Astrocyte (in vitro differentiated cells and primary cell): Measurements from ENCODE around the gene CTU1. TPM values are rescaled to one million over a fixed set of nuclear protein-coding genes. Genes with fewer than 3 reads are reported as not detected.

Experiments used
- DNase-seq: peaks from one replicate; pipeline ENCODE4 v3.0.0-alpha.2; 2010; ENCODE audit warnings: low read depth
- FAIRE-seq: peaks from 2 replicates; lab custom pipeline; 2011; peaks lifted over from hg19 to GRCh38; lab: Jason Lieb, UNC
- H2AFZ ChIP-seq: 2 replicates; pipeline ENCODE4 v1.6.0; 2012; ENCODE audit warnings: low read depth, low read length, inconsistent platforms
- H3K27ac ChIP-seq: 2 replicates; pipeline ENCODE4 v1.5.1; 2011; ENCODE audit warnings: low read depth, low read length, inconsistent platforms
- H3K27me3 ChIP-seq: 2 replicates; pipeline ENCODE4 v1.6.0; 2011; ENCODE audit warnings: low read length, inconsistent platforms; ENCODE audit not compliant: insufficient read depth
- H3K36me3 ChIP-seq: 2 replicates; pipeline ENCODE4 v1.5.1; 2011; ENCODE audit warnings: low read length, inconsistent platforms; ENCODE audit not compliant: insufficient read depth
- H3K4me1 ChIP-seq: 2 replicates; pipeline ENCODE4 v1.5.1; 2011; ENCODE audit warnings: low read length, inconsistent platforms; ENCODE audit not compliant: insufficient read depth
- H3K4me2 ChIP-seq: 2 replicates; pipeline ENCODE4 v1.6.0; 2012; ENCODE audit warnings: low read length, inconsistent platforms
- H3K4me3 ChIP-seq: 2 replicates; pipeline ENCODE4 v1.5.1; 2011; ENCODE audit warnings: low read depth, mild to moderate bottlenecking, low read length, inconsistent platforms; ENCODE audit not compliant: insufficient read depth
- H3K79me2 ChIP-seq: 2 replicates; pipeline ENCODE4 v1.6.0; 2012; ENCODE audit warnings: mild to moderate bottlenecking, low read length, inconsistent platforms; ENCODE audit not compliant: insufficient read depth
- H3K9ac ChIP-seq: 2 replicates; pipeline ENCODE4 v1.6.0; 2012; ENCODE audit warnings: mild to moderate bottlenecking, low read length, inconsistent platforms
- H3K9me3 ChIP-seq: 2 replicates; pipeline ENCODE4 v1.5.1; 2012; ENCODE audit warnings: low read depth, mild to moderate bottlenecking, low read length, inconsistent platforms; ENCODE audit not compliant: insufficient read depth
- H4K20me1 ChIP-seq: 2 replicates; pipeline ENCODE4 v1.6.0; 2012; ENCODE audit warnings: low read length, inconsistent platforms; ENCODE audit not compliant: insufficient read depth
- H3K27ac Mint-ChIP-seq: one replicate; pipeline ENCODE4 v1.8.0; 2021; ENCODE audit warnings: mild to moderate bottlenecking, mixed read lengths; ENCODE audit not compliant: unreplicated experiment
- H3K27me3 Mint-ChIP-seq: one replicate; pipeline ENCODE4 v1.8.0; 2021; ENCODE audit warnings: low read depth, mixed read lengths; ENCODE audit not compliant: unreplicated experiment
- H3K36me3 Mint-ChIP-seq: one replicate; pipeline ENCODE4 v1.8.0; 2021; ENCODE audit warnings: low read depth, mixed read lengths; ENCODE audit not compliant: unreplicated experiment
- H3K4me1 Mint-ChIP-seq: one replicate; pipeline ENCODE4 v1.8.0; 2021; ENCODE audit warnings: low read depth, mixed read lengths; ENCODE audit not compliant: unreplicated experiment
- H3K4me3 Mint-ChIP-seq: one replicate; pipeline ENCODE4 v1.8.0; 2021; ENCODE audit warnings: mild to moderate bottlenecking, moderate library complexity, mixed read lengths; ENCODE audit not compliant: unreplicated experiment
- H3K9me3 Mint-ChIP-seq: one replicate; pipeline ENCODE4 v1.8.0; 2021; ENCODE audit warnings: mild to moderate bottlenecking, mixed read lengths; ENCODE audit not compliant: unreplicated experiment
- CTCF ChIP-seq: IDR thresholded peaks from 2 replicates; pipeline ENCODE4 v1.5.1; 2011; ENCODE audit warnings: low read depth, mild to moderate bottlenecking, inconsistent platforms, low read length, moderate library complexity; ENCODE audit not compliant: insufficient read depth
- EZH2 ChIP-seq: IDR thresholded peaks from 2 replicates; pipeline ENCODE4 v1.6.1; 2012; ENCODE audit warnings: mild to moderate bottlenecking, low read length, inconsistent platforms; ENCODE audit not compliant: insufficient read depth
- total RNA-seq: library from RNA; stranded (reverse); gene quantifications from 2 replicates; pipeline ENCODE4 v1.2.1, GENCODE V29; 2021

CTU1 gene
- total RNA-seq, 1 donor from 2014 or later, result 6.4 TPM

GRCh38 chr19:51064534-51065220, 43.5 kb downstream of the CTU1 start, which contains the start of gene KLK13:
TSS of gene KLK13 (minus strand) at chr19:51065092. CDS start at chr19:51065067, 25 bp downstream.
- Mint-ChIP-seq H3K4me3 (peak within 1 kb of the TSS; percentile 66), H3K36me3 (no peaks in the 10 kb centered on the region), H3K9me3 (peaks cover 13% of the 10 kb centered on the region), H3K27me3 (peaks cover 31% of the 10 kb centered on the region), H3K4me1 (no peaks in the 10 kb centered on the region), H3K27ac (no peak within 1 kb of the TSS)
- Histone ChIP-seq H3K9ac (no peak within 1 kb of the TSS), H2AFZ (no peak within 1 kb of the TSS), H3K4me3 (no peak within 1 kb of the TSS), H3K4me2 (no peak within 1 kb of the TSS), H3K79me2 (no peaks in the 10 kb centered on the region), H3K9me3 (no peaks in the 10 kb centered on the region), H3K36me3 (no peaks in the 10 kb centered on the region), H3K27me3 (no peaks in the 10 kb centered on the region), H4K20me1 (no peaks in the 10 kb centered on the region), H3K4me1 (no peaks in the 10 kb centered on the region), H3K27ac (no peak within 1 kb of the TSS)
- no peak for DNase-seq
- FAIRE-seq, result no peak
- TF ChIP-seq CTCF (no peak), EZH2 (no peak)

- Mint-ChIP-seq H3K4me3 (no peak overlapping the region), H3K4me1 (no peaks in the 10 kb centered on the region), H3K27me3 (peaks cover 31% of the 10 kb centered on the region), H3K36me3 (no peaks in the 10 kb centered on the region), H3K27ac (no peak overlapping the region), H3K9me3 (peaks cover 13% of the 10 kb centered on the region)
- DNase-seq, result no peak
- Histone ChIP-seq H3K9me3 (no peaks in the 10 kb centered on the region), H3K27ac (no peak overlapping the region), H3K79me2 (no peaks in the 10 kb centered on the region), H4K20me1 (no peaks in the 10 kb centered on the region), H3K9ac (no peak overlapping the region), H2AFZ (no peak overlapping the region), H3K36me3 (no peaks in the 10 kb centered on the region), H3K4me1 (no peaks in the 10 kb centered on the region), H3K27me3 (no peaks in the 10 kb centered on the region), H3K4me2 (no peak overlapping the region), H3K4me3 (no peak overlapping the region)
- FAIRE-seq, result no peak
- TF ChIP-seq CTCF, result no peak
- TF ChIP-seq EZH2, result no peak
Observed at GRCh38 chr19:51063664-51064063, 44.5 kb downstream of the CTU1 start.

GRCh38 chr19:51060973-51061372, 47.2 kb downstream of the CTU1 start:
- H3K27ac Mint-ChIP-seq, result no peak overlapping the region
- no peaks in the 10 kb centered on the region for H3K36me3 Mint-ChIP-seq
- Histone ChIP-seq H3K4me1 (no peaks in the 10 kb centered on the region), H3K27me3 (no peaks in the 10 kb centered on the region), H3K9ac (no peak overlapping the region), H3K4me2 (no peak overlapping the region), H3K36me3 (no peaks in the 10 kb centered on the region), H3K79me2 (no peaks in the 10 kb centered on the region), H3K4me3 (no peak overlapping the region), H3K9me3 (no peaks in the 10 kb centered on the region), H4K20me1 (no peaks in the 10 kb centered on the region), H2AFZ (no peak overlapping the region), H3K27ac (no peak overlapping the region)
- TF ChIP-seq CTCF (no peak), EZH2 (no peak)
- H3K4me3 Mint-ChIP-seq, result no peak overlapping the region
- peaks cover 25% of the 10 kb centered on the region for H3K27me3 Mint-ChIP-seq
- H3K9me3 Mint-ChIP-seq, result peaks cover 7% of the 10 kb centered on the region
- DNase-seq, result no peak
- FAIRE-seq, result no peak
- H3K4me1 Mint-ChIP-seq, result no peaks in the 10 kb centered on the region
